Astrocyte (in vitro differentiated cells and primary cell): Measurements from ENCODE around the gene TNFRSF21. TPM values are rescaled to one million over a fixed set of nuclear protein-coding genes. Genes with fewer than 3 reads are reported as not detected.

ENCODE experiments used
- DNase-seq: peaks from one replicate; pipeline ENCODE4 v3.0.0-alpha.2; 2010; ENCODE audit warnings: low read depth
- FAIRE-seq: peaks from 2 replicates; lab custom pipeline; 2011; peaks lifted over from hg19 to GRCh38; lab: Jason Lieb, UNC
- H2AFZ ChIP-seq: 2 replicates; pipeline ENCODE4 v1.6.0; 2012; ENCODE audit warnings: low read depth, low read length, inconsistent platforms
- H3K27ac ChIP-seq: 2 replicates; pipeline ENCODE4 v1.5.1; 2011; ENCODE audit warnings: low read depth, low read length, inconsistent platforms
- H3K27me3 ChIP-seq: 2 replicates; pipeline ENCODE4 v1.6.0; 2011; ENCODE audit warnings: low read length, inconsistent platforms; ENCODE audit not compliant: insufficient read depth
- H3K36me3 ChIP-seq: 2 replicates; pipeline ENCODE4 v1.5.1; 2011; ENCODE audit warnings: low read length, inconsistent platforms; ENCODE audit not compliant: insufficient read depth
- H3K4me1 ChIP-seq: 2 replicates; pipeline ENCODE4 v1.5.1; 2011; ENCODE audit warnings: low read length, inconsistent platforms; ENCODE audit not compliant: insufficient read depth
- H3K4me2 ChIP-seq: 2 replicates; pipeline ENCODE4 v1.6.0; 2012; ENCODE audit warnings: low read length, inconsistent platforms
- H3K4me3 ChIP-seq: 2 replicates; pipeline ENCODE4 v1.5.1; 2011; ENCODE audit warnings: low read depth, mild to moderate bottlenecking, low read length, inconsistent platforms; ENCODE audit not compliant: insufficient read depth
- H3K79me2 ChIP-seq: 2 replicates; pipeline ENCODE4 v1.6.0; 2012; ENCODE audit warnings: mild to moderate bottlenecking, low read length, inconsistent platforms; ENCODE audit not compliant: insufficient read depth
- H3K9ac ChIP-seq: 2 replicates; pipeline ENCODE4 v1.6.0; 2012; ENCODE audit warnings: mild to moderate bottlenecking, low read length, inconsistent platforms
- H3K9me3 ChIP-seq: 2 replicates; pipeline ENCODE4 v1.5.1; 2012; ENCODE audit warnings: low read depth, mild to moderate bottlenecking, low read length, inconsistent platforms; ENCODE audit not compliant: insufficient read depth
- H4K20me1 ChIP-seq: 2 replicates; pipeline ENCODE4 v1.6.0; 2012; ENCODE audit warnings: low read length, inconsistent platforms; ENCODE audit not compliant: insufficient read depth
- H3K27ac Mint-ChIP-seq: one replicate; pipeline ENCODE4 v1.8.0; 2021; ENCODE audit warnings: mild to moderate bottlenecking, mixed read lengths; ENCODE audit not compliant: unreplicated experiment
- H3K27me3 Mint-ChIP-seq: one replicate; pipeline ENCODE4 v1.8.0; 2021; ENCODE audit warnings: low read depth, mixed read lengths; ENCODE audit not compliant: unreplicated experiment
- H3K36me3 Mint-ChIP-seq: one replicate; pipeline ENCODE4 v1.8.0; 2021; ENCODE audit warnings: low read depth, mixed read lengths; ENCODE audit not compliant: unreplicated experiment
- H3K4me1 Mint-ChIP-seq: one replicate; pipeline ENCODE4 v1.8.0; 2021; ENCODE audit warnings: low read depth, mixed read lengths; ENCODE audit not compliant: unreplicated experiment
- H3K4me3 Mint-ChIP-seq: one replicate; pipeline ENCODE4 v1.8.0; 2021; ENCODE audit warnings: mild to moderate bottlenecking, moderate library complexity, mixed read lengths; ENCODE audit not compliant: unreplicated experiment
- H3K9me3 Mint-ChIP-seq: one replicate; pipeline ENCODE4 v1.8.0; 2021; ENCODE audit warnings: mild to moderate bottlenecking, mixed read lengths; ENCODE audit not compliant: unreplicated experiment
- CTCF ChIP-seq: IDR thresholded peaks from 2 replicates; pipeline ENCODE4 v1.5.1; 2011; ENCODE audit warnings: low read depth, mild to moderate bottlenecking, inconsistent platforms, low read length, moderate library complexity; ENCODE audit not compliant: insufficient read depth
- EZH2 ChIP-seq: IDR thresholded peaks from 2 replicates; pipeline ENCODE4 v1.6.1; 2012; ENCODE audit warnings: mild to moderate bottlenecking, low read length, inconsistent platforms; ENCODE audit not compliant: insufficient read depth
- total RNA-seq: library from RNA; stranded (reverse); gene quantifications from 2 replicates; pipeline ENCODE4 v1.2.1, GENCODE V29; 2021

The TNFRSF21 gene
- total RNA-seq, 1 donor from 2014 or later = 244 TPM

- peaks cover 18% of the 10 kb centered on the region for H3K4me1 ChIP-seq
- Mint-ChIP-seq H3K27me3 (no peaks in the 10 kb centered on the region), H3K36me3 (peaks cover 27% of the 10 kb centered on the region), H3K9me3 (peaks cover 2% of the 10 kb centered on the region), H3K4me1 (peaks cover 48% of the 10 kb centered on the region), H3K4me3 (no peak overlapping the region), H3K27ac (no peak overlapping the region)
- H4K20me1 ChIP-seq = peaks cover 68% of the 10 kb centered on the region
- FAIRE-seq = no peak
- no peak overlapping the region for H2AFZ ChIP-seq
- no peaks in the 10 kb centered on the region for H3K9me3 ChIP-seq
- H3K9ac ChIP-seq = no peak overlapping the region
- no peak overlapping the region for H3K4me2 ChIP-seq
- H3K79me2 ChIP-seq = peaks cover 93% of the 10 kb centered on the region
- DNase-seq = no peak
- H3K27ac ChIP-seq = no peak overlapping the region
- no peaks in the 10 kb centered on the region for H3K36me3 ChIP-seq
- TF ChIP-seq CTCF = no peak
- TF ChIP-seq EZH2 = no peak
- no peak overlapping the region for H3K4me3 ChIP-seq
- H3K27me3 ChIP-seq = no peaks in the 10 kb centered on the region
Observed at GRCh38 chr6:47303342-47303741, 6.4 kb downstream of the TNFRSF21 start.

GRCh38 chr6:47302043-47302442 lies 7.7 kb downstream of the TNFRSF21 start:
- Mint-ChIP-seq H3K27ac (no peak overlapping the region), H3K4me3 (no peak overlapping the region), H3K36me3 (peaks cover 19% of the 10 kb centered on the region), H3K9me3 (peaks cover 2% of the 10 kb centered on the region), H3K4me1 (peaks cover 45% of the 10 kb centered on the region), H3K27me3 (no peaks in the 10 kb centered on the region)
- Histone ChIP-seq H2AFZ (no peak overlapping the region), H3K4me2 (no peak overlapping the region), H3K9ac (no peak overlapping the region), H3K36me3 (no peaks in the 10 kb centered on the region), H3K79me2 (peaks cover 89% of the 10 kb centered on the region), H3K9me3 (no peaks in the 10 kb centered on the region), H3K4me1 (peaks cover 5% of the 10 kb centered on the region), H3K4me3 (no peak overlapping the region), H4K20me1 (peaks cover 58% of the 10 kb centered on the region), H3K27ac (no peak overlapping the region), H3K27me3 (no peaks in the 10 kb centered on the region)
- FAIRE-seq = no peak
- DNase-seq = no peak
- TF ChIP-seq CTCF (no peak), EZH2 (no peak)

- no peak for FAIRE-seq
- Mint-ChIP-seq H3K9me3 (peaks cover 2% of the 10 kb centered on the region), H3K4me3 (no peak overlapping the region), H3K27me3 (no peaks in the 10 kb centered on the region), H3K36me3 (peaks cover 18% of the 10 kb centered on the region), H3K27ac (no peak overlapping the region), H3K4me1 (peaks cover 45% of the 10 kb centered on the region)
- Histone ChIP-seq H3K4me3 (no peak overlapping the region), H4K20me1 (peaks cover 64% of the 10 kb centered on the region), H3K9me3 (no peaks in the 10 kb centered on the region), H3K27ac (no peak overlapping the region), H3K4me1 (no peaks in the 10 kb centered on the region), H3K79me2 (peaks cover 89% of the 10 kb centered on the region), H3K4me2 (no peak overlapping the region), H3K9ac (no peak overlapping the region), H3K27me3 (no peaks in the 10 kb centered on the region), H2AFZ (no peak overlapping the region), H3K36me3 (no peaks in the 10 kb centered on the region)
- DNase-seq = no peak
- TF ChIP-seq EZH2 (no peak), CTCF (no peak)
Observed at GRCh38 chr6:47301441-47301840, 8.3 kb downstream of the TNFRSF21 start.
